Neural cell (in vitro differentiated cells): Measurements from ENCODE around the gene NBDY. TPM values are rescaled to one million over a fixed set of nuclear protein-coding genes. Genes with fewer than 3 reads are reported as not detected.

Experiments
- H2AFZ ChIP-seq: fragments of 200-600, 300-800 bp; sonication (generic), shearing (Covaris generic); 2 replicates; pipeline ENCODE4 v1.6.0; 2014; ENCODE audit warnings: low read depth, mild to moderate bottlenecking, antibody characterized with exemption, low read length, moderate library complexity
- H3F3A ChIP-seq: fragments of 200-600 bp; shearing (Covaris generic); 2 replicates; pipeline ENCODE4 v1.6.1; 2016; ENCODE audit warnings: mild to moderate bottlenecking, moderate library complexity, mixed read lengths, antibody characterized with exemption, low read length; ENCODE audit not compliant: insufficient read depth, poor library complexity, severe bottlenecking
- H3K27ac ChIP-seq: fragments of 200-600, 300-800 bp; sonication (generic), shearing (Covaris generic); 2 replicates; pipeline ENCODE4 v1.5.1; 2014; ENCODE audit warnings: mild to moderate bottlenecking, low read length, moderate library complexity
- H3K27me3 ChIP-seq: fragments of 300-800, 200-600 bp; sonication (generic), shearing (Covaris generic); 2 replicates; pipeline ENCODE4 v1.6.0; 2014; ENCODE audit warnings: mild to moderate bottlenecking, low read depth, low read length, moderate library complexity; ENCODE audit not compliant: insufficient read depth
- H3K36me3 ChIP-seq: fragments of 300-800, 200-600 bp; sonication (generic), shearing (Covaris generic); 2 replicates; pipeline ENCODE4 v1.5.1; 2014; ENCODE audit warnings: mild to moderate bottlenecking, antibody characterized with exemption, low read length, moderate library complexity; ENCODE audit not compliant: insufficient read depth
- H3K4me2 ChIP-seq: fragments of 300-800, 200-600 bp; sonication (generic), shearing (Covaris generic); 2 replicates; pipeline ENCODE4 v1.6.0; 2014; ENCODE audit warnings: mild to moderate bottlenecking, low read length
- H3K4me3 ChIP-seq: fragments of 300-800, 200-600 bp; sonication (generic), shearing (Covaris generic); 2 replicates; pipeline ENCODE4 v1.5.1; 2014; ENCODE audit warnings: mild to moderate bottlenecking, low read length, moderate library complexity
- H3K79me2 ChIP-seq: fragments of 200-600 bp; shearing (Covaris generic); replicated peaks from 2 replicates; pipeline ENCODE4 v1.6.0; 2014; ENCODE audit warnings: mild to moderate bottlenecking, low read length, moderate library complexity; ENCODE audit not compliant: insufficient read depth
- H3K9ac ChIP-seq: fragments of 300-800, 200-600 bp; sonication (generic), shearing (Covaris generic); 2 replicates; pipeline ENCODE4 v1.6.1; 2016; ENCODE audit warnings: mild to moderate bottlenecking, low read length, mixed read lengths
- H3K9me2 ChIP-seq: fragments of 200-600 bp; shearing (Covaris generic); 2 replicates; pipeline ENCODE4 v1.6.1; 2016; ENCODE audit warnings: mild to moderate bottlenecking, low read length, mixed read lengths; ENCODE audit not compliant: insufficient read depth
- H3K9me3 ChIP-seq: fragments of 200-600, 300-800 bp; sonication (generic), shearing (Covaris generic); 2 replicates; pipeline ENCODE4 v1.6.1; 2016; ENCODE audit warnings: mild to moderate bottlenecking, mixed run types, low read length, moderate library complexity, mixed read lengths
- H4K20me1 ChIP-seq: fragments of 200-600 bp; shearing (Covaris generic); 2 replicates; pipeline ENCODE4 v1.6.1; 2016; ENCODE audit warnings: mild to moderate bottlenecking, mixed run types; ENCODE audit not compliant: insufficient read depth
- CTCF ChIP-seq: fragments of 450-650 bp; IDR thresholded peaks from 2 replicates; pipeline ENCODE4 v1.5.1; 2014; ENCODE audit warnings: antibody characterized with exemption, mild to moderate bottlenecking, moderate library complexity; ENCODE audit not compliant: poor library complexity, severe bottlenecking
- EP300 ChIP-seq: fragments of 450-650 bp; conservative IDR thresholded peaks from 2 replicates; pipeline ENCODE4 v1.6.1; 2014; ENCODE audit warnings: antibody characterized with exemption, mild to moderate bottlenecking, moderate library complexity; ENCODE audit not compliant: poor library complexity, severe bottlenecking
- EZH2 ChIP-seq: fragments of 200-600, 300-800 bp; shearing (Covaris generic), sonication (generic); IDR thresholded peaks from 2 replicates; pipeline ENCODE4 v1.6.1; 2014; ENCODE audit warnings: antibody characterized with exemption, low read length, borderline replicate concordance, mild to moderate bottlenecking; ENCODE audit not compliant: insufficient read depth, poor library complexity, severe bottlenecking
- MXI1 ChIP-seq: fragments of 450-650 bp; conservative IDR thresholded peaks from 2 replicates; pipeline ENCODE4 v1.6.1; 2014; ENCODE audit warnings: antibody characterized with exemption, mild to moderate bottlenecking; ENCODE audit not compliant: poor library complexity, severe bottlenecking
- POLR2AphosphoS5 ChIP-seq: IDR thresholded peaks from 2 replicates; pipeline ENCODE4 v1.6.1; 2012
- RAD21 ChIP-seq: fragments of 450-650 bp; conservative IDR thresholded peaks from 2 replicates; pipeline ENCODE4 v1.6.1; 2014; ENCODE audit warnings: antibody characterized with exemption, mild to moderate bottlenecking, moderate library complexity
- REST ChIP-seq: IDR thresholded peaks from 2 replicates; pipeline ENCODE4 v1.6.1; 2012; ENCODE audit warnings: borderline replicate concordance
- SMC3 ChIP-seq: fragments of 450-650 bp; conservative IDR thresholded peaks from 2 replicates; pipeline ENCODE4 v1.6.1; 2014; ENCODE audit warnings: antibody characterized with exemption, mild to moderate bottlenecking, moderate library complexity; ENCODE audit not compliant: poor library complexity
- TAF1 ChIP-seq: IDR thresholded peaks from 2 replicates; pipeline ENCODE4 v1.6.1; 2012; ENCODE audit warnings: low read depth
- polyA plus RNA-seq: library from polyadenylated mRNA; depleted of rRNA; stranded (reverse); fragments of >200 nt; gene quantifications from 2 replicates; pipeline ENCODE4 v1.2.3, GENCODE V29; 2014

The NBDY gene
- polyA plus RNA-seq, 1 donor from 2014 or later, result 29.7 TPM

- Histone ChIP-seq H3K27ac (no peak overlapping the region), H3K4me3 (no peak overlapping the region), H2AFZ (no peak overlapping the region), H3K9me2 (no peaks in the 10 kb centered on the region), H3K79me2 (no peaks in the 10 kb centered on the region), H3K4me2 (no peak overlapping the region), H3K9me3 (no peaks in the 10 kb centered on the region), H3K9ac (no peak overlapping the region), H3F3A (no peaks in the 10 kb centered on the region), H4K20me1 (no peaks in the 10 kb centered on the region), H3K27me3 (no peaks in the 10 kb centered on the region), H3K36me3 (no peaks in the 10 kb centered on the region)
- no peak for TF ChIP-seq RAD21
- TF ChIP-seq EZH2, result no peak
- TF ChIP-seq REST, result no peak
- TF ChIP-seq TAF1, result no peak
- no peak for TF ChIP-seq CTCF
- no peak for TF ChIP-seq SMC3
- TF ChIP-seq EP300, result no peak
- no peak for TF ChIP-seq MXI1
- TF ChIP-seq POLR2AphosphoS5, result no peak
Measured at GRCh38 chrX:56860888-56861287, 131.8 kb downstream of the NBDY start.

Other genes starting within 250 kb of the NBDY start
- gene UBQLN2, start 165.6 kb upstream of the NBDY start, polyA plus RNA-seq, result 15.2 and 16.6 TPM in 2 replicates